ENCODE results near the gene ANXA7.
"Not testable (repeated sequence)": the region's sequence is repeated elsewhere in the genome, so short reads cannot be mapped to it uniquely, and the experiment has no call there.

The ANXA7 gene

DNA sequence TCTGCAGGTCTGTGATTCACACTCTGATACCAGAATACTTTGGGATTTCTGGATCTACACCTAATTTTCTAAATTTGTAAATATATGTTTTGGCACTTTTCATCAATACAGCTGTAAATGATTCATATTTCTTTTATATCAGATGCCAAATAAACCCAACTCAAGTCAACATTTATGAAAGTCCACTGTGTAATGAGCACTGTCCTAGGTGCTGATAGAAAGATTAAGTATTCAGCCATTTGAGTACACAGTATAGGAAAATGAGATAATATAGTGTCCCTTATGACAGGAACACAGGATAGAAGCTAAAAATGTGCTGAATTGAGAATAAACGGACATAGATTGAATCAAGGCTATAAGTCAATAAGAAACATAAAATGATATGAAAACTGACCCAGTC lies 6.4 kb downstream of the ANXA7 start:
- DNase-seq (ENCODE audit: low read depth): no peak

DNA sequence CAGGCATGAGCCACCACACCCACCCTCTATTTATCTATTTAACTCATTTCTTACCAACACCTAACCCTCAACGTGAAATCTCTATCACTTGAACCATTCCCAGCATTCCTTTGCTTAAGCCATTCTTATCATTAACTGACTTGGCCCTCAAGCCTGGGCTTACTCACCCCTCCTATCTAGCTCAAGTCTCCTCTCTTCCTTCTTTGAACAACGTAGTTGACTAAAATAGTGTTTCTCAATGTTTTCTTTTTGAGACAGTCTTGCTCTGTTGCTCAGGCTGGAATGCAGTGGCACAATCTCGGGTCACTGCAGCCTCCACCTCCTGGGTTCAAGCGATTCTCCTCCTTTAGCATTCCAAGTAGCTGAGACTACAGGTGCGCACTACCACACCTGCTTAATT lies 7.0 kb downstream of the ANXA7 start:
- DNase-seq (ENCODE audit: low read depth): no peak

- no peak for DNase-seq (ENCODE audit: low read depth)
Observed at GRCh38 chr10:73405556-73405955, 8.3 kb downstream of the ANXA7 start.

DNA sequence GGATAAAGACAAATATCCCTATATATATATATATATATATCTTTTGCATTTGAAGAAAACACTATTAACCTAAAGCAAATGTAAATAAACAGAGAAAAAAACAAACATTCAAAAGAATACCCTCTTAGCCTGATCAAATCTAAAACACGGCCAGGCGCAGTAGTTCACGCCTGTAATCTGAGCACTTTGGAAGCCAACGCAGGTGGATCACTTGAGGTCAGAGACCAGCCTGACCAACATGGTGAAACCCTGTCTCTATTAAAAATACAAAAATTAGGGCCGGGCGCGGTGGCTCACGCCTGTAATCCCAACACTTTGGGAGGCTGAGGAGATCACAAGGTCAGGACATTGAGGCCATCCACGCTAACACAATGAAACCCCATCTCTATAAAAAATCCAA lies 9.2 kb downstream of the ANXA7 start:
- no peak for DNase-seq (ENCODE audit: low read depth)

DNA sequence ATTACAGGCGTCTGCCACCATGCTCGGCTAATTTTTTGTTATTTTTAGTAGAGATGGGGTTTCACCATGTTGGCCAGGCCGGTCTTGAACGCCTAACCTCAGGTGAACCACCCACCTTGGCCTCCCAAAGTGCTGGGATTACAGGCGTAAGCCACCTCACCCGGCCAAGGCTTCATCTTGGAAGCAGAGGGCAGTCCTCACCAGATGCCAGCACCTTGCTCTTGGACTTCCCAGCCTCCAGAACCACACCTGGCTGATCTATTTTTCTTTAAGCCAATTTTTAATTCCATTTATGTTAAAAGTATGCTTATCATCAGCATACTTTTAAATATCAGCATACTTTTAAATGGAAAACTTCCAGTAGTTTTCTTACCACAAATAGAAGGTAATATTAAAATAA lies 12.2 kb downstream of the ANXA7 start:
- no peak for DNase-seq (ENCODE audit: low read depth)

DNA sequence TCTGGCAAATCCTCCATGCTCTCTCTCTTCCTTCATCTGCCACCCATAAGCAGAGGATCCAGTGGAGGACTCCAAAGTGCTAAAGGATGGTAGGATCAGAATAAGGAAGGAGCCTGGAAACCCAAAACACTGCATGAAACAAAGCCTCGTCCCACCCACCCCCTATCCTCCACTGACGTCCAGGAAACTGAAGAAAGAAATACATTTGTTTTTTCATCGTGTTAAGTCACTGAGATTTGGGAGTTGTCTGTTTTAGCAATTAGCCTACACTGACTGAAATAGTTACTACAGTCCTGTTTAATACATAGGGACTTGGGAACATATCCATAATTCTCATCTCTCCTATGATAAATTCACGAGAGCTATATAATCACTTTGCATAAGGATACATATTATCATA lies 14.8 kb downstream of the ANXA7 start:
- DNase-seq (ENCODE audit: low read depth): no peak

DNA sequence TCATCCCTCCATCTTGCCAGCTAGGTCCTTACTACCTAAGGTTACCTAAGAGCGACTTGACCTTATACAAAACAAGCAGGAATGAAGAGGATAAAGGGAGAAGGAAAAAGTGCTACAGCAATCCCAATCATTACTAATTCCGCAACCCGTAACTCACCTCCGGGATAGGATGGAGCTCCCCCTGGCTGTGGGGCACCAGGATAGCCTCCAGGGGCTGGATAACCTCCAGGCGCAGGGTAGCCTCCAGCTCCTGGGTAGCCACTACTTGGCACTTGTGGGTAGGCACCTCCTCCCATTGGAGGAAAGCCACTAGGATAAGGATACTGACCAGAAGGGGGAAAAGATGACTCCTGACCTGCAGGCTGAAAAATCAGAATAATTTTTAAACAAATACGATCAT lies 15.8 kb downstream of the ANXA7 start:
- no peak for DNase-seq (ENCODE audit: low read depth)

DNA sequence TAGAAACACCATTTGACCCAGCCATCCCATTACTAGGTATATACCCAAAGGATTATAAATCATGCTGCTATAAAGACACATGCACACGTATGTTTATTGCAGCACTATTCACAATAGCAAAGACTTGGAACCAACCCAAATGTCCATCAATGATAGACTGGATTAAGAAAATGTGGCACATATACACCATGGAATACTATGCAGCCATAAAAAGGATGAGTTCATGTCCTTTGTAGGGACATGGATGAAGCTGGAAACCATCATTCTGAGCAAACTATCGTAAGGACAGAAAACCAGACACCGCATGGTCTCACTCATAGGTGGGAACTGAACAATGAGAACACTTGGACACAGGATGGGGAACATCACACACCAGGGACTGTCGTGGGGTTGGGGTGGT lies 19.5 kb downstream of the ANXA7 start:
- not testable (repeated sequence) for DNase-seq (ENCODE audit: low read depth)

GRCh38 chr10:73388228-73388627 lies 25.6 kb downstream of the ANXA7 start:
- no peak for DNase-seq (ENCODE audit: low read depth)

GRCh38 chr10:73386583-73386982 lies 27.3 kb downstream of the ANXA7 start:
- no peak for DNase-seq (ENCODE audit: low read depth)

DNA sequence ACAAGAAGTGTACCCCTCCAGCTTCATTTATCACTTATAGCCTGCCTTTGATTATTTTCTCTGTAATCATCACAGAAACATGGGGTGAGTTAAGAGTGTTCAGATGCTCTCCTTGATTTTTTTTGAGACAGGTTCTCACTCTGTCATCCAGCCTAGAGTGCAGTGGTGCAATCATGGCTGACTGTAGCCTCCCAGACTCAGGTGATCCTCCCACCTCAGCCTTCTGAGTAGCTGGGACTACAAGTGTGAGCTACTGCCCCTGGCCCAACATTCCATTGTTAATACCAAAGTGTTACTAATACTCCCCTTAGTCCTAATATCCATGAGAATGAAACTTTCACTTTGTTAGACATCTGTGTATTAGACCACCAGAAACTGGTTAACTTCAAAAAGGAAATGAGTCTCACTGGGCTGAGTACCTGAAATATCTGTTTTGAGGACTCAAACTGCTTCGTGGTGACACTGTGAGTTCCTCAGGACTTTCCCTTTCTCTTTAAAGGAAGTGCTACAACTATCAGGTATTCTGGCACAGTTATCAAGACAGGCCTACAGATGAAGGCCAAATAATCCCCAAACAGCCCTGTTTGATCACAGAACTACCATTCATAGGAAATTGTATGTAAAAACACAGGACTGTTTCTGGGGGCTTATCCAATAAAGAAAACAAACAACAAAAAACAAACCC lies 34.7 kb downstream of the ANXA7 start:
- no peak for DNase-seq (ENCODE audit: low read depth)

GRCh38 chr10:73376679-73377078 lies 37.2 kb downstream of the ANXA7 start:
- DNase-seq (ENCODE audit: low read depth): no peak

DNA sequence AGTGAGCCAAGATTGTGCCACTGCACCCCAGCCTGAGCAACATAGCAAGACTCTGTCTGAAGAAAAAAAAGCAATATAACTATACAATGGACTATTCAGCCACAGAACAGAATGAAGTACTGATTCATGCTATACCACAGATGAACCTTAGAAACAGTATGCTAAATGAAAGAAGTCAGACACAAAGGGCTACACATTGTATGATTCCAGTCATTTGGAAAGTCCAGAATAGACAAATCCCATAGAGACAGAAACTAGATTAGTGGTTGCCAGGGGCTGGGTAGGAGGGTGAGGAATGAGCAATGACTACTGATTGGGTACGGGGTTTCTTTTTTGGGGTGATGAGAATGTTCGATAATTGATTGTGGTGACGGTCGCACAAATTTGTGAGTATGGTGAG lies 45.6 kb downstream of the ANXA7 start:
- DNase-seq (ENCODE audit: low read depth): no peak

DNA sequence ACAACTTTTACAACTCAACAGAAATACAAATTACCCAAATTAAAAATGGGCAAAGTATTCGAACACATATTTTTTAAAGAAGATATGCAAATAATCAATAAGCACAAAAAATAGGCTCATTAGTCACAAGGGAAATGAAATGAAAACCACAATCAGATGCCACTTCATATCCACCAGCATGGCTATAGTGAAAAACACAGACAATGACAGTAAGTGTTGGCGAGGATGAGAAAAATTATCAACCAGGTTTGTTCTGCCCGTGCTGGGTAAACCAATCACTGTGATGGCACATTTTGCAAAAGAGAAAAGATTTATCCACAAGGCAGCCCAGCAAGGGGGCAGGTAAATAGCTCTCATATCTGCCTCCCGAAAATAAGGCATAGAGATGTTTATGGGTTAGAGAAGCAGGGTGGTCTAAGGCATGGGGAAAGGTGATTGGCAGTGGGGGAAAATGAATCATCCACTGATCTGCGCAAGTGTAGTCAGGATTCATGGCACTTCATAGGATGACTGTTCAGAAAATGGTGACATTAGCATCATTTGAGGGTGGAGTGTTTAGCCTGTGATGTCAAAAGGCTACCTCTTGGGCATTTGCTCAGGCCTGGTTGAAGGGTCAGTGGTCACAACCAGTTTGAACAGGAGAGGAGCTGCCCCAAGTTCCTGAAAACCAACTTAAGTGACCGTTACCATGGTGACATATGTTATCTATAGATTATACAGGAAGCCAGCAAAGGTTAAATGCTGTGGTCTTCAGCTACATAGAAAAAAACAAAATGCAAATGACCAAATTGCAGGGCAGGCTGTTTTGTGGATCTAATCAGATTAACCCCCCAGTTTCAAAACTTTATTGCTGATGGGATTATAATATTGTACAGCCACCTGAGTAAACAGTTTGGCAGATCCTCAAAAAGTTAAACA lies 47.2 kb downstream of the ANXA7 start:
- DNase-seq (ENCODE audit: low read depth): no peak

- no peak for DNase-seq (ENCODE audit: low read depth)
Observed at GRCh38 chr10:73364964-73365363, 48.9 kb downstream of the ANXA7 start.

GRCh38 chr10:73359492-73359891 lies 54.4 kb downstream of the ANXA7 start:
- no peak for DNase-seq (ENCODE audit: low read depth)

DNA sequence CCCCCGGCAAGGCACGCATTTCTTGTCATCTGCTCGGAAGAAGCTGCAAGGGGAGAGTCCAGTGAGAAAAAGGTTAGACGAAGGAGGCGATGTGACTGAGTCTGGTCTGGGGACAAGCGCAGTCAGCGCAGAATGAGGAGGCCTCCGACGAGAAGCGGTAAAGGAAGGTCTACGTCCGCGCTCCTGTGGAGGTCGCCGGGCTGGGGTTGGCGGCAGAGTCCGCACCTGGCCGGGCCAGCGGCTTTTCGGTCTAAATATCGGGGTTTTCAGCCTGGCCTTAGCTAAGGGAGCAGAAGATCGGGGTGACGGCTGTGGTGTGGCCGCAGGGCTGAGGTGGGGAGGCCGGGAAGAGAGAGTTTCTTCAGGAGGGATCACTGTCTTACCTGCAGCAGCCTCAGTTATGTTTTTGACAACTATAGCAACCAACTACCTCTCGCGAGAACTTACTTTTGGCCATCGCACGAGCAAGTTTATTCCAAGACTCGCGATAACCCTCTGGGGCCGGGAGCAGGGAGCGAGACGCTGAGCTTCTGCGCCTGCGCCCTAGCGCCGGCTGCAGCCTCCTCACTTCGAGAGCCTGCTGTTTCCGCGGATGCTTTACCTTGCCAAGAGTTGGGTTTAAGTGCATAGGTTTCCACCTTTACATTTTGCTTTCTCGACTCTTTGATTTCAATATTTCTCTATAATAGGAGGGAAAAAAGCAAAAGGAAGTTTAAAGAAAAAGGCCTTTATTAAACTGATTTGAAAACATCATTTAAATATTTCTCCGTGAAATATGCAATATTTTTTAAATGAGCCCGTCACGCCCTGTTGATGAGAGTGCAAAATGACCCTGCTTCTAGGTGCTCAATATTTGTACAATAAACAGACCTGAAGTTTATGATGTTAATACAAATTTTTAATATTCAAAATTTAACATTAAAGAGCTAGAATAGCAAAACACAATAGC lies 55.3 kb downstream of the ANXA7 start, which contains the start of gene CFAP70:
CFAP70 (minus strand) TSS at position 534 of the 949 bp plus-strand sequence. CDS start 4,068 bp downstream, outside the sequence.
- peak; percentile 84 for DNase-seq (ENCODE audit: low read depth)

- DNase-seq (ENCODE audit: low read depth): no peak
Observed at GRCh38 chr10:73357821-73358220, 56.0 kb downstream of the ANXA7 start.

DNA sequence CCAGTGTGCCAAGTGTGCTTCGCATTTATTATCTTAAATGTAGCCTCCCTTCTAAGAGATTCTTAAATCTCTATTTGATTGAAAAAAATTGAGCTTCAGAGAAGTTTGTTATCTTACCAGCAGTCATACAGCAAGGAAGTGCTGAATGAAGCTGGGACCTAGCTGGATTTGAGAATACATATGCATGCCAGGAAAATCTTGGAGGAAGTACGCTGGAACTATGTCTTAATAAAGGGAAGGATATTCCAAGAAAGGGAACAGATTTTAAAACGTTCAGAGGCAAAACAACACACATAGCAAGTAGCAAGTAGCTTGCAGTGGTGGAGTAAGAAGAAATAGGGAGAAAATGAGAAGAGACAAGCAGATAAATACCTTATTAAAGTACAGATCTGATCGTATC lies 56.7 kb downstream of the ANXA7 start:
- no peak for DNase-seq (ENCODE audit: low read depth)

DNA sequence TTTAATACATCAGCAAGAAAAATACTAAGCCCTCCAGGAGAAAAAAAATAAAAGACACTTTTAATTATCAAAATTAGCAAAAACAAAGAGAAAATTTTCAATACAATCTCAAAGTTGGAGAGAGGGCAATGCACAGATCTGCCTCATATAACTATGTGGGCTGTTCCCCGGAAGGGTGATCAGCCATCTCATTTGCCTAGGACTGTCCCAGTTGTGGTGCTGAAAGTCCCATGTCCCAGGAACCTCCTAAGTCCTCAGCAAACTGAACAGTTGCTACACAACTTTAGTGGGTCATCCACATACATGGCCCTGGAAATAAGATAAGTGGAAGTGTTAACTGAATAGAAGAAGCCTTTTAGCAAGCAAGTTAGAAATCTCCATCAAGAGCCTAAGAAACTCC lies 69.6 kb downstream of the ANXA7 start:
- no peak for DNase-seq (ENCODE audit: low read depth)

DNA sequence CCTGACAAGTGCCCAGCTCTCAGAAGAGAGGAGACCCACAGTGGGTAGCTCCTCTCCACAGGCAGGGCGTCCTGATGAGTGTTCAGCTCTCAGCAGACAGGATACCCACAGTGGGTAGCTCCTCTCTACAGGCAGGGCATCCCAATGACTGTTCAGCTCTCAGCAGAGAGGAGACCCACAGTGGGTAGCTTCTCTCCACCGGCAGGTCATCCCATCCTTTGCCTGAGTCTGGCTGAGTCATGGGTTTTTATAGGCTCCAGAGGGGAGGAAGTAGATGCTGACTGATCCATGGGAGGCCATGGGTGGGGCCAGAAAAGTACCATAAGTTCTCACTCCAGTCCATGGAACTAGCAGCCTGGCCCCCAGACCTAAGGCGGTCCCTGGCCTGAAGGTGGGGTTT lies 73.7 kb downstream of the ANXA7 start:
- DNase-seq (ENCODE audit: low read depth): no peak

DNA sequence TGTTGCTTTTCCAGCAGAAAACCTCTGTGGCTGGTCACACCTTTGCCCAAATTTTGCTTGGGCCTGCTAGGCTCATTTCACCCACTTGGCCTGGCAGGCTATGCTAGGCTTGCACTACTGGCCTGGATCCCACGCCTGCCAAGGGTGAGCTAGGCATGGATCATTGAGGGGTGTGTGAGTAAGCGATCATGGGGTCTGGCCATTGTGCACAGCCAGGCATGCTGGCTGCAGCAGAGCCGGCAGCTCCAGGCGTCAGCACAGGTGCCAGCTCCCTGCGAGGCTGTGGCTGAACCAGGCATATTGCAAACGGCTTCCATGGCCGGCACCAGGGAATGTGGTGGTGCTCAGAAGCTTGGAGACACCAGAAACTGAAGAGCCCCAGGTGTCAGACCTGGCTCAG lies 74.4 kb downstream of the ANXA7 start:
- no peak for DNase-seq (ENCODE audit: low read depth)
